Tibial nerve (tissue), 4 donors: ENCODE data around the gene ZDHHC23. TPM values are rescaled to one million over a fixed set of nuclear protein-coding genes. Genes with fewer than 3 reads are reported as not detected.
A peak's percentile ranks its signal among the peaks of the same experiment; 100 is the strongest.

Experiments used
- DNase-seq, 2 donors: peaks; one replicate each; pipeline ENCODE4 v3.0.0-alpha.2; 2019; ENCODE audit warnings: low spot score in 2 of 2
- H3K27ac ChIP-seq, 4 donors: fragments of 200-600 bp; sonication (generic) in 3 of 4; one replicate each; pipeline ENCODE4 v1.5.1; 2017 to 2019; ENCODE audit warnings: mild to moderate bottlenecking in 1 of 4
- H3K27me3 ChIP-seq, 2 donors: fragments of 200-600 bp; sonication (generic) in 1 of 2; one replicate each; pipeline versions ENCODE4 v1.5.1 to v1.6.0; 2017 to 2019
- H3K36me3 ChIP-seq, 3 donors: fragments of 200-600 bp; sonication (generic); one replicate each; pipeline ENCODE4 v1.5.1; 2018 to 2019
- H3K4me1 ChIP-seq, 4 donors: fragments of 200-600 bp; sonication (generic) in 3 of 4; one replicate each; pipeline ENCODE4 v1.5.1; 2017 to 2019
- H3K4me3 ChIP-seq, 4 donors: fragments of 200-600 bp; sonication (generic) in 3 of 4; one replicate each; pipeline ENCODE4 v1.5.1; 2017 to 2019; ENCODE audit warnings: mild to moderate bottlenecking in 1 of 4, moderate library complexity in 1 of 4
- H3K9me3 ChIP-seq, 4 donors: fragments of 200-600 bp; sonication (generic) in 3 of 4; one replicate each; pipeline ENCODE4 v1.5.1; 2017 to 2019
- EP300 ChIP-seq, 2 donors: sonication (generic); formaldehyde crosslinking; IDR thresholded peaks; one replicate each; pipeline ENCODE4 v1.6.1; 2017; ENCODE audit warnings: antibody characterized with exemption in 2 of 2, mild to moderate bottlenecking in 1 of 2
- POLR2A ChIP-seq, 2 donors: fragments of 450-650 bp; IDR thresholded peaks; one replicate each; pipeline ENCODE4 v1.6.1; 2017; ENCODE audit warnings: antibody characterized with exemption in 2 of 2, mild to moderate bottlenecking in 2 of 2, moderate library complexity in 2 of 2
- WGBS, 2 donors: methylation state at CpG; one replicate each; pipeline ENCODE4 v1.1.5; 2018; 5-methylcytosine and 5-hydroxymethylcytosine counted together
- total RNA-seq, 4 donors: library from RNA; depleted of rRNA; stranded (reverse); fragments of >200 nt; gene quantifications; one replicate each; pipeline ENCODE4 v1.1.0, GENCODE V29; 2016
- TF ChIP-seq, protein P1 (sequence below), 5 experiments: fragments of 200-600 bp in 3 of 5; fragments of 450-650 bp in 2 of 5; sonication (generic) in 3 of 5; IDR thresholded peaks; one replicate each; pipeline ENCODE4 v1.5.1; 2016 to 2019; ENCODE audit warnings: antibody characterized with exemption in 5 of 5, mild to moderate bottlenecking in 3 of 5, moderate library complexity in 2 of 5

ZDHHC23 gene
- total RNA-seq, 4 donors from 2014 or later: 2.3 to 4.5 (median 3.2) TPM

DNA sequence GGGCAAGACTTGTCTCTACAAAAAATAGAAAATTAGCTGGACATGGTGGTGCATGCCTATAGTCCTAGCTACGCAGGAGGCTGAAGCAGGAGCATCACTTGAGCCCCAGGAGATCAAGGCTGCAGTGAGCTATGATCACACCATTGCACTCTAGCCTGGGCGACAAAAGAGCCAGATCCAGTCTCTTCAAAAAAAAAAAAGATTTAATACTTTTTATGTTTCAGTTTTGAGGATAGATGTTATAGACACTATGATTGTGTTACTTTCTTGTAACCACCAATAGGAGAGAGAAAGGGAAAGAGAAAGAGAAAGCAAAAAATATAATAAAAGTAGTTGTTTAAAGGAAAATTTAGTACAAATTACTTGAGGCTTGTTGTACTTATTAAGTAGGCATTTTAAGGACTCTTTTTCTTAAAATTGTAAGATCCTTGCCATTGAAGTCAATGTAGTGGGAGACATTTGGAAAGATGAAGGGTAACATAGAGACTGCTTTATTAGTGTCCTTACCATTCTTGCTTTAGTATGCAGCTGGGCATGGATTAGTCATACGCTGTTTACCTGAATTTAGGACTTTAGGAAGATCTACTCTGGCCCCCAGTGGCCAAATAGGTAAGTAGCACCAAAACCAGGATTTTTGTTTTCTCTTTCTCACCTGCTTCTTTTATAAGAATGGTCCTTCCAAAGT lies 35.1 kb upstream of the ZDHHC23 start:
- H3K4me1 ChIP-seq: peaks cover 0 to 5% (median 0%) of the 10 kb centered on the region in 4 donors
- H3K27me3 ChIP-seq: no peaks in the 10 kb centered on the region
- no peaks in the 10 kb centered on the region for H3K36me3 ChIP-seq
- no peak for DNase-seq
- H3K4me3 ChIP-seq: no peak overlapping the region
- TF ChIP-seq EP300 (IDR thresholded peaks at IDR 0.05): no peak
- TF ChIP-seq, protein P1, sequence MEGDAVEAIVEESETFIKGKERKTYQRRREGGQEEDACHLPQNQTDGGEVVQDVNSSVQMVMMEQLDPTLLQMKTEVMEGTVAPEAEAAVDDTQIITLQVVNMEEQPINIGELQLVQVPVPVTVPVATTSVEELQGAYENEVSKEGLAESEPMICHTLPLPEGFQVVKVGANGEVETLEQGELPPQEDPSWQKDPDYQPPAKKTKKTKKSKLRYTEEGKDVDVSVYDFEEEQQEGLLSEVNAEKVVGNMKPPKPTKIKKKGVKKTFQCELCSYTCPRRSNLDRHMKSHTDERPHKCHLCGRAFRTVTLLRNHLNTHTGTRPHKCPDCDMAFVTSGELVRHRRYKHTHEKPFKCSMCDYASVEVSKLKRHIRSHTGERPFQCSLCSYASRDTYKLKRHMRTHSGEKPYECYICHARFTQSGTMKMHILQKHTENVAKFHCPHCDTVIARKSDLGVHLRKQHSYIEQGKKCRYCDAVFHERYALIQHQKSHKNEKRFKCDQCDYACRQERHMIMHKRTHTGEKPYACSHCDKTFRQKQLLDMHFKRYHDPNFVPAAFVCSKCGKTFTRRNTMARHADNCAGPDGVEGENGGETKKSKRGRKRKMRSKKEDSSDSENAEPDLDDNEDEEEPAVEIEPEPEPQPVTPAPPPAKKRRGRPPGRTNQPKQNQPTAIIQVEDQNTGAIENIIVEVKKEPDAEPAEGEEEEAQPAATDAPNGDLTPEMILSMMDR (IDR thresholded peaks at IDR 0.05): peak; percentile 19 to 40 (median 26)
- no peaks in the 10 kb centered on the region for H3K9me3 ChIP-seq
- 72 to 73% methylated on average over 3 of the region's 3 CpGs for WGBS, 2 donors
- H3K27ac ChIP-seq: no peak overlapping the region

DNA sequence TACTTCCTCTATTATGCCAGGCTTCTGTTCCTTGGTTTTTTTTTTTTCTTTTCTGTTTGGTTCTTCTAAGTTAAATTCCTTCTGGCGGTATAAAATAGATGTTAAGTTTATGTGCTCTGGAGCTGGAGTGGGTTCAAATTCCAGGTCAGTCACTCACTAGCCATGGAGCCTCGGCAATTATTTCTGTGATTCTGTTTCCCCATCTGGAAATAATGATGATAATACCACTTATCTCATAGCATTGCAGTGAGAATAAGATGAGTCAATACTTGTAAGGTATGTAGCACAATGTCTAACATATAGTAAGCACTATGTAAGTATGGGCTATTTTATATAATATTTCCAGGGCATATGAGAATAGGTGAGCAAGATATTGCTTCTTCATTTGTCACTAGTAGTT lies 33.2 kb upstream of the ZDHHC23 start:
- TF ChIP-seq EP300 (IDR thresholded peaks at IDR 0.05): no peak
- TF ChIP-seq, protein P1 (IDR thresholded peaks at IDR 0.05): no peak
- Histone ChIP-seq H3K27ac (no peak overlapping the region), H3K4me1 (peaks cover 0 to 5% (median 0%) of the 10 kb centered on the region in 4 donors), H3K36me3 (no peaks in the 10 kb centered on the region), H3K27me3 (no peaks in the 10 kb centered on the region), H3K9me3 (no peaks in the 10 kb centered on the region), H3K4me3 (no peak overlapping the region)
- no peak for DNase-seq
- WGBS, 2 donors: 42 to 44% methylated on average over 2 of the region's 2 CpGs

- WGBS, 2 donors: 83 to 88% methylated on average over 5 of the region's 5 CpGs
Measured at GRCh38 chr3:113927556-113927955, 20.3 kb upstream of the ZDHHC23 start.

GRCh38 chr3:113946831-113947230 lies 982 bp upstream of the ZDHHC23 start:
- Histone ChIP-seq H3K9me3 (no peaks in the 10 kb centered on the region), H3K27ac (peak overlapping the region in 1 of 4 donors; percentile 52), H3K4me3 (peak overlapping the region in 3 of 4 donors; percentile 50 to 86 (median 80)), H3K4me1 (peaks cover 0 to 15% (median 0%) of the 10 kb centered on the region in 4 donors), H3K36me3 (no peaks in the 10 kb centered on the region), H3K27me3 (no peaks in the 10 kb centered on the region)
- TF ChIP-seq EP300 (IDR thresholded peaks at IDR 0.05) (no peak), POLR2A (IDR thresholded peaks at IDR 0.05) (no peak)
- TF ChIP-seq, protein P1 (IDR thresholded peaks at IDR 0.05): no peak
- 80 to 83% methylated on average over 7 of the region's 7 CpGs for WGBS, 2 donors
- DNase-seq: no peak

More at GRCh38 chr3:113927556-113927955, 20.3 kb upstream of the ZDHHC23 start:
- Histone ChIP-seq H3K4me1 (no peaks in the 10 kb centered on the region), H3K4me3 (no peak overlapping the region), H3K36me3 (no peaks in the 10 kb centered on the region), H3K27ac (no peak overlapping the region), H3K9me3 (peaks cover 0 to 17% (median 0%) of the 10 kb centered on the region in 4 donors), H3K27me3 (no peaks in the 10 kb centered on the region)
- DNase-seq: no peak
- TF ChIP-seq, protein P1 (IDR thresholded peaks at IDR 0.05): no peak
- TF ChIP-seq EP300 (IDR thresholded peaks at IDR 0.05) (no peak), POLR2A (IDR thresholded peaks at IDR 0.05) (no peak)

- Histone ChIP-seq H3K27ac (peak overlapping the region in 2 of 4 donors; percentile 57 to 61), H3K36me3 (no peaks in the 10 kb centered on the region), H3K27me3 (no peaks in the 10 kb centered on the region), H3K9me3 (no peaks in the 10 kb centered on the region), H3K4me3 (peak overlapping the region; percentile 50 to 87 (median 83)), H3K4me1 (peaks cover 0 to 15% (median 0%) of the 10 kb centered on the region in 4 donors)
- TF ChIP-seq EP300 (IDR thresholded peaks at IDR 0.05) (no peak), POLR2A (IDR thresholded peaks at IDR 0.05) (no peak)
- TF ChIP-seq, protein P1 (IDR thresholded peaks at IDR 0.05): no peak
- no peak for DNase-seq
- 5% methylated on average over 14 to 27 of the region's 65 CpGs for WGBS, 2 donors
Measured at GRCh38 chr3:113948015-113948917, 453 bp downstream of the ZDHHC23 start.
